Sigmoid colon (tissue), 4 donors: ENCODE data around the gene TTC39A.

ENCODE experiments used
- CTCF ChIP-seq, 4 experiments: fragments of 450-650 bp in 3 of 4; fragments of 200-600 bp in 1 of 4; IDR thresholded peaks; one replicate each; pipeline ENCODE4 v1.5.1; 2016 to 2019; ENCODE audit warnings: antibody characterized with exemption in 4 of 4, mild to moderate bottlenecking in 3 of 4, moderate library complexity in 2 of 4
- EP300 ChIP-seq, 4 donors: sonication (generic); formaldehyde crosslinking; IDR thresholded peaks; one replicate each; pipeline ENCODE4 v1.6.1; 2017; ENCODE audit warnings: antibody characterized with exemption in 4 of 4
- POLR2A ChIP-seq, 2 donors: fragments of 450-650 bp; IDR thresholded peaks; one replicate each; pipeline ENCODE4 v1.6.1; 2016; ENCODE audit warnings: antibody characterized with exemption in 2 of 2, mild to moderate bottlenecking in 2 of 2, moderate library complexity in 2 of 2

DNA sequence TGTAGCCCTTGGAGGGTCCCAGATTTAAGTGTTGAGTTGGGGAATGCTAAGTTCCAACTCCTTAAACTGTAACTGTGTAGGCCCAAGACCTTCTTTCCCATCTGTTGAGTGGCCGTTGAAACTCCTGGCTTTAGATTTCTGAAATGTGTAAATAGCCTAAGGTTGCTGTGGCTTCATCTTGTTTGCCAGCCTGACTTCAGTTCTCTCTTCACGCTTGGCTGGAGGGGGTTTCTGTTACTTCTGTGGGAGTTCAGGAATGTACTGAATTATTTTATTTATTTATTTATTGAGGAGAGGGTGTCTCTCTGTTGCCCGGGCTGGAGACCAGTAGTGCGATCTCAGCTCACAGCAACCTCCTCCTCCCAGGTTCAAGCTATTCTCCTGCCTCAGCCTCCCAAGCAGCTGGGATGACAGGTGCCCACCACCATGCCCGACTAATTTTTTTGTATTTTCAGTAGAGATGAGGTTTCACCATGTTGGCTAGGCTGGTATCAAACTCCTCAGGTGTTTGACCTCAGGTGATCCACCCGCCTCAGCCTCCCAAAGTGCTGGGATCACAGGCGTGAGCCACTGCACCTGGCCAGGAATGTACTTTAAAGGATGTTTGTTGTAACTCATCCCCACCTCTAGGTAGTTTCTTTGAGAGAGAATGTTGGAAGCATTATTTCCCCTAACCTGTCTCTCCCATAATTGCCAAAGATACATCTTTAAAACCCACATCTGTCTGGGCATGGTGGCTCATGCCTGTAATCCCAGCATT is 5.9 kb downstream of the TTC39A start:
- TF ChIP-seq EP300 (IDR thresholded peaks at IDR 0.05), result no peak
- no peak for TF ChIP-seq CTCF (IDR thresholded peaks at IDR 0.05)
- no peak for TF ChIP-seq POLR2A (IDR thresholded peaks at IDR 0.05)
